ENCODE data around the gene MTA3. TPM values are rescaled to one million over a fixed set of nuclear protein-coding genes. Genes with fewer than 3 reads are reported as not detected.

Gene MTA3
- total RNA-seq, 1 donor from 2014 or later = 15.5 TPM

- peak in 1 of 2 donors; percentile 15 for DNase-seq (ENCODE audit: low read depth in 2 of 2)
Measured at GRCh38 chr2:42659609-42660008, 91.2 kb downstream of the MTA3 start.

- DNase-seq (ENCODE audit: low read depth in 2 of 2) = peak; percentile 81 to 86
Measured at GRCh38 chr2:42663106-42663780, 94.8 kb downstream of the MTA3 start.

GRCh38 chr2:42663828-42664227 lies 95.4 kb downstream of the MTA3 start:
- DNase-seq (ENCODE audit: low read depth in 2 of 2) = no peak

- DNase-seq (ENCODE audit: low read depth in 2 of 2) = no peak
Measured at GRCh38 chr2:42673989-42674579, 105.7 kb downstream of the MTA3 start.

- no peak for DNase-seq (ENCODE audit: low read depth in 2 of 2)
Measured at GRCh38 chr2:42675815-42676214, 107.4 kb downstream of the MTA3 start.

GRCh38 chr2:42685303-42685702 lies 116.9 kb downstream of the MTA3 start:
- no peak for DNase-seq (ENCODE audit: low read depth in 2 of 2)

- DNase-seq (ENCODE audit: low read depth in 2 of 2) = no peak
Measured at GRCh38 chr2:42693013-42693615, 124.7 kb downstream of the MTA3 start.

GRCh38 chr2:42693688-42694479 lies 125.5 kb downstream of the MTA3 start:
- no peak for DNase-seq (ENCODE audit: low read depth in 2 of 2)

GRCh38 chr2:42696987-42697386 lies 128.6 kb downstream of the MTA3 start:
- no peak for DNase-seq (ENCODE audit: low read depth in 2 of 2)

GRCh38 chr2:42698940-42699339 lies 130.5 kb downstream of the MTA3 start:
- DNase-seq (ENCODE audit: low read depth in 2 of 2) = no peak

GRCh38 chr2:42706836-42707235 lies 138.4 kb downstream of the MTA3 start:
- no peak for DNase-seq (ENCODE audit: low read depth in 2 of 2)

GRCh38 chr2:42708179-42708578 lies 139.7 kb downstream of the MTA3 start:
- DNase-seq (ENCODE audit: low read depth in 2 of 2) = no peak

GRCh38 chr2:42711896-42712295 lies 143.5 kb downstream of the MTA3 start:
- no peak for DNase-seq (ENCODE audit: low read depth in 2 of 2)

GRCh38 chr2:42712934-42713333 lies 144.5 kb downstream of the MTA3 start:
- DNase-seq (ENCODE audit: low read depth in 2 of 2) = no peak

- no peak for DNase-seq (ENCODE audit: low read depth in 2 of 2)
Measured at GRCh38 chr2:42713920-42714319, 145.5 kb downstream of the MTA3 start.

GRCh38 chr2:42714686-42715085 lies 146.3 kb downstream of the MTA3 start:
- no peak for DNase-seq (ENCODE audit: low read depth in 2 of 2)

- DNase-seq (ENCODE audit: low read depth in 2 of 2) = no peak
Measured at GRCh38 chr2:42721898-42722297, 153.5 kb downstream of the MTA3 start.

- DNase-seq (ENCODE audit: low read depth in 2 of 2) = peak in 1 of 2 donors; percentile 88
Measured at GRCh38 chr2:42722320-42723190, 154.1 kb downstream of the MTA3 start.

GRCh38 chr2:42723465-42723864 lies 155.0 kb downstream of the MTA3 start:
- DNase-seq (ENCODE audit: low read depth in 2 of 2) = no peak

GRCh38 chr2:42724886-42725285 lies 156.5 kb downstream of the MTA3 start:
- DNase-seq (ENCODE audit: low read depth in 2 of 2) = no peak

- no peak for DNase-seq (ENCODE audit: low read depth in 2 of 2)
Measured at GRCh38 chr2:42725657-42726056, 157.2 kb downstream of the MTA3 start.

All from lung microvascular endothelial cell (primary cell).